HG03280 (cell line): Measurements from ENCODE around the gene CTAG2.
"Not testable (repeated sequence)": the region's sequence is repeated elsewhere in the genome, so short reads cannot be mapped to it uniquely, and the experiment has no call there.

Source experiments
- ATAC-seq: cut with Tn5 transposase; IDR thresholded peaks from one replicate; pipeline ENCODE4 v1.9.1; 2021; ENCODE audit warnings: mild to moderate bottlenecking, moderate library complexity; ENCODE audit not compliant: unreplicated experiment

The CTAG2 gene

DNA sequence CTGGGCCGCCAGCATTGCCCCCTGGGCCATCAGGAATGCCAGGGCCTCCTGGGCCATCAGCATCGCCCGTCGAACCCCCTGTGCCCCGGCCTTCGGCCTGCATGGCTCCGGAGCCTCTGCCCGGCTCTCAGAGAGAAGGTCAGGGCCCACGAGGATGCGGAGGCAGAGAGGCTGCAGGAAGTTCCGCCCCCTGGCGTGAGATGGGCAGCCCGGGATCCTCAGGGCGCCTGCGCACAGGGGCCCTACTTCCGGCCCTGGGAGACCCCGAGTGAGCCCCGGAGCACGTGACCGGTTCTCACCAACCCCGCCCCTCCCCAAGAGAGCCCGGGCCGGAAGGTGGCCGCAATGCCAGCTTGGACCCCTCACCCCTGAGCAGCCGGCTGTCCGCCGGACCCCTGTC is at the start of gene CTAG2:
Gene CTAG2 (minus strand): TSS at position 167 of the 400 bp plus-strand sequence. CDS start 64 bp downstream, at position 103.
- not testable (repeated sequence) for ATAC-seq

DNA sequence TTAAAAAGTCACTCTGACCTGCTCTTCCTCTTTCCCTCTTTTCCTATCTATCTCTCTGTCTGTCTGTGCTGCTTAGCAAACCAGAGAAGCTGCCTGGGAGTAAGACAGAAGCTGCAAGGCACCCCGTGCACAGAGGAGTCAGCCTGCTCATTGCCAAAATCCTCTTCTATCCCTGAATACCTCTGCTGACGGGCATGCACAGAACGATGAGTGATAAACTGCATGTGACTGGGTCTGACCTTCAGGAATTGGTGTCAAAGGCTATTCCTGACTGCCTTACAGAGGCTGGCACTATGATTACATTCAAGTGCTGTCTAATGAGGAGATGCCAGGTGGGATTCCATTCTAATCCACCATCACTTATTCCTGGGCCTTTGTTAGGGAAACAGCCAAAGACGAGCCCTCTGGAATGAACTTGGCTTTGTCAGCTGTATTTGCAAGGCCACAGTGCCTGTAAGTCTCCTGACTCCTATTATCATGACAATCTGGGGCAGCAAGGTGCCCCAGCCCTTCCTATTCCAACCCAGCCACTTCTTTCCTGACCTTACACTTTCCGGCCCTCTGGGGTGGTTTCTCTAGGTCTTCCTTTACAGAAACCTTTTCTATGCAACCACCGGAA is 45.4 kb upstream of the CTAG2 start:
- no peak for ATAC-seq

DNA sequence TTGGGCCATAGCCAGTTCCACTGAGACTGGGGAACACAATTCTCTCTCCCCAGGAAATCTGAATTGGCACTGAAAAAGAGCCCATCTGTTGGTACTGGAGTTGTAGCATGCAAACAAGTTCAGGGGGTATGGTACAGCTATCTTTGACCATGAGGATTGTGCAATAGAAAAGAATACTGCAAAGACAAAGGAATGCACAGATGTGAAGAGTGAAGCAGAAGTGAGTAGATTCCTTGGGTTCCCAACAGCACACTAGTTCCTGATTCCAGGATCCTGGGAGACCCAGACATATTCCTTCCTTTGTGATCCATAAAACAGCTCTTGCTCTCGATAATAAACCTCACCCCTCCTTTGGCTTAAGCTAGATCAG is 43.3 kb upstream of the CTAG2 start:
- ATAC-seq, result no peak

DNA sequence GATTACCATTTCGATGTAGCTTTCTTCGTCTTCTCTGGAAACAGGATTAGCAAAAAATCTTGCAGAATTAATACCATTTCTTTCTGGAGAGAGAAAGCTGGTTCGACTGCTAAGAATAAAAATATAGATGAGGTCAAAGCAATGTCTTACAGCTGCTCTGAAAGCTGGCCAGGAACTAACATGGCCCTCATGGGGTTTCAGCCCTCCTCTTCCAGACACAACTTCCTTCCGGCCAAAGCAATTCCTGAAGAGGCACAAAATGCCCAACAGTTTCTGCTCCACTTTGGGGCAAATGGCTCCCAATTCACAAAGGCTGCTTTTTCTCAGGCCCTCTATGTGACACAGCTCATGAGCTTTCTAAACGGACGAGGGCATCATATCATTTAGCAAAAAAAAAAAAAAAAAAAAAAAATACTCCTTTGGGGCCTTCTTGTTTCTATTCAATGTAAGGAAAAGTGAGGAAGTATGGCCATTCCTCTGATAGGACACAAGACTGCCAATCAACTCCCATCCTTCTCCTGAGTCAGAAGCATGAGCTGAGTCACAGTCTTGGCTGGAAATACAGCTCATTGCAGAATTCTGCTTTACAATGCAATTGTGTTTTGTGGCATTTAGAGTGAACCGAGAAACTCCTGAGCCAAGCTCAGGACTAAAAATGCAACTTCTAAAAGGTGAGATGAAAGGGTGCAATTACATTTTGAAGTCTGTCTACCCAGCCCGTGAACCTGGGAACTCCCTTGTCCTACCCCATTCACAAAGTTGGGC is 42.7 kb upstream of the CTAG2 start:
- no peak for ATAC-seq

DNA sequence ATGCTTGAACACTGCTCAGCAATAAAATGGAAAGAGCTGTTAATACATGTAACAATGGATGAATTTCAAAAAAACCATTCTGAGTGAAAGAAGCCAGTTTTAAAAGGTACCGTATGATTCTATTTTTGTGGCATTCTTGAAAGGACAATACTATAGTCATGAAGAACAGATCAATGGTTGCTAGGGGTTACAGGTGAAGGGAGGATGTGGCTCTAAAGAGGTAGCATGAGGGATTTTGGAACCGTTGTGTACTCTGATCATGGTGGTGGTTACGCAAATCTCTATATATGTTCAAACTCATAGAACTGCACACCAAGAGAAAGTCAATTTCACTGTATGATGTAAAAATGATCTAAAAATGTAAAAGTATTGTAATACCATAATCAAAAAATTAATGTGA is 40.0 kb upstream of the CTAG2 start:
- ATAC-seq, result no peak

DNA sequence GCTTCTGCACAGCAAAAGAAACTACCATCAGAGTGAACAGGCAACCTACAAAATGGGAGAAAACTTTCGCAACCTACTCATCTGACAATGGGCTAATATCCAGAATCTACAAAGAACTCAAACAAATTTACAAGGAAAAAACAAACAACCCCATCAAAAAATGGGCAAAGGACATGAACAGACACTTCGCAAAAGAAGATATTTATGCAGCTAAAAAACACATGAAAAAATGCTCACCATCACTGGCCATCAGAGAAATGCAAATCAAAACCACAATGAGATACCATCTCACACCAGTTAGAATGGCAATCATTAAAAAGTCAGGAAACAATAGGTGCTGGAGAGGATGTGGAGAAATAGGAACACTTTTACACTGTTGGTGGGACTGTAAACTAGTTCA is 37.1 kb upstream of the CTAG2 start:
- not testable (repeated sequence) for ATAC-seq

DNA sequence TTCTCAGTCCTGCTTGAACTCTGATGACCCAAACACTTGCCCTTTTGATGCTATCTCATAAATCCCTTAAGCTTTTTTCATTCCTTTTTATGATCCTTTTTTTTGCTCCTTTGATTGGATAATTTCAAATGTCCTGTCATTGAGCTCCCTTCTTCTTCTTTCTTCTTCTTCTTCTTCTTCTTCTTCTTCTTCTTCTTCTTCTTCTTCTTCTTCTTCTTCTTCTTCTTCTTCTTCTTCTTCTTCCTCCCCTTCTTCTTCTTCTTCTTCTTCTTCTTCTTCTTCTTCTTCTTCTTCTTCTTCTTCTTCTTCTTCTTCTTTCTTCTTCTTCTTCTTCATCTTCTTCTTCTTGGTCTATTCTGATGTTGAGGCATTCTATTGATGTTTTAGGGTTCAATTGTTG is 18.7 kb upstream of the CTAG2 start:
- not testable (repeated sequence) for ATAC-seq

DNA sequence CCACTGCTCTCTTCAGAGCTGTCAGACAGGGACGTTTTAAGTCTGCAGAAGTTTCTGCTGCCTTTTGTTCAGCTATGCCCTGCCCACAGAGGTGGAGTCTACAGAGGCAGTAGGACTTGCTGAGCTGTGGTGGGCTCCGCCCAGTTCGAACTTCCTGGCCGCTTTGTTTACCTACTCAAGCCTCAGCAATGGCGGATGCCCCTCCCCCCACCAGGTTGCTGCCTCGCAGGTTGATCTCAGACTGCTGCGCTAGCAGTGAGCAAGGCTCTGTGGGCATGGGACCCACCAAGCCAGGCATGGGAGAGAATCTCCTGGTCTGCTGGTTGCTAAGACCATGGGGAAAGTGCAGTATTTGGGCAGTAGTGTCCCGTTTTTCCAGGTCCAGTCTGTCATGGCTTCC is 17.5 kb upstream of the CTAG2 start:
- ATAC-seq, result not testable (repeated sequence)

DNA sequence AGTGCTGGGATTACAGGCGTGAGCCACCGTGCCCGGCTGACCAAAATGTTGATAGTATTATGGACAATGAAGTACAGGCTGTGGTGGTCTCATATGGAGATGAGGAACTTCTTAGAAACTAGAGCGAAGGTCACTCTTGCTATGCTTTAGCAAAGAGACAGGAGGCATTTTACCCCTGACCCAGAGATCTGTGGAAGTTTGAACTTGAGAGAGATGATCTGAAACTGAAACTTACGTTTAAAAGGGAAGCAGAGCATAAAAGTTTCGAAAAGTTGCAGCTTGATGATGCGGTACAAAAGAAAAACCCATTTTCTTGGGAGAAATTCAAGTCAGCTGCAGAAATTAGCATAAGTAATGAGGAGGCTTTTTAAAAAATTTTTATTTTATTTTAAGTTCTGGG is 8.5 kb upstream of the CTAG2 start:
- no peak for ATAC-seq

DNA sequence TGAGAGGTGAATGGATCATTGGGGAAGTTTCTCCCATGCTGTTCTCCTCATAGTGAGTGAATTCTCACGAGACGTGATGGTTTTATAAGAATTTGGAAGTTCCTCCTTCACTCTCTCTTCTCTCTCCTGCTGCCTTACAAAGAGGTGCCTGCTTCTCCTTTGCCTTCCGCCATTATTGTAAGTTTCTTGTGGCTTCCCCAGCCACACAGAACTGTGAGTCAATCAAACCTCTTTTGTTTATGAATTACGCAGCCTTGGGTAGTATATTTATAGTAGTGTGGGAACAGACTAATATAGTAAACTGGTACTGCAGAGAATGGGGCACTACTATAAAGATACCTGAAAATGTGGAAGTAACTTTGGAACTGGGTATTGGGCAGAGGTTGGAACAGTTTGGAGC is 7.8 kb upstream of the CTAG2 start:
- ATAC-seq, result no peak

DNA sequence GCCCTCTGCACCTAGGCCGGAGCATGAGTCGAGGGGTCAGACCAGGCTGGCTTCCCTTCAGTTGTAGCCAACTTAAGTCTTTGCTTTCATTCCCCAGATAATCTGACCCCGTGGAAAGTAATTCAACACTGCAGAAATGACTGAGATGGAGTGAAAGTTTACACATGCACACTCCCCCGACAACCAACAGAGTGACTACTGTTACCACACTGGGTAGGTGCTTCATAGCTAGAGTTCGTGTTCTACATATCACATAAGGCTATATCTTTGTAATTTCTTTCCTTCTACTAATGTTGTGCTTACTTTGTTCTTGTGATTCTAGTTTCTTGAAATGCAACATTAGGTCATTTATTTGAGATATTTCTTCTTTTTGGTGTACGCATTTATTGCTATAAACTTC is 7.2 kb upstream of the CTAG2 start:
- no peak for ATAC-seq

DNA sequence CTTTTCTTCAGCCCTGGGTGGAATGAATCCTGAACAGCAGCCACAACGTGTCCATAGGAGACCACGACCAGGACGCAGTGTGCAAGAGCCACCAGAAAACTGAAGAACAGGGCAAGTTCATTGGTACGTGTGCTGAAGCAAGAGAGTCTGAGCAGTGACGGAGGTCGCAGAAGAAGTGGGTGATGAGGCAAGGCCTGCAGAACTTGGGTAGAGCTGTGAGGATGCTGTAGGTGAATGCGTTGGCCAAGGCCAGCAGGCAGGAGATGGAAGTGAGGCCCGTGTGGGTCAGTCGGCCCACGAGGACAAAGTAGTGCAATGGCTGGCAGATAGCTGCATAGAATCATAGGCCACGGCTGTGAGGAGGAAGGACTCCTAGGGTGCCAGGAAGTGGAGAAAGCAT is 5.6 kb upstream of the CTAG2 start:
- no peak for ATAC-seq

DNA sequence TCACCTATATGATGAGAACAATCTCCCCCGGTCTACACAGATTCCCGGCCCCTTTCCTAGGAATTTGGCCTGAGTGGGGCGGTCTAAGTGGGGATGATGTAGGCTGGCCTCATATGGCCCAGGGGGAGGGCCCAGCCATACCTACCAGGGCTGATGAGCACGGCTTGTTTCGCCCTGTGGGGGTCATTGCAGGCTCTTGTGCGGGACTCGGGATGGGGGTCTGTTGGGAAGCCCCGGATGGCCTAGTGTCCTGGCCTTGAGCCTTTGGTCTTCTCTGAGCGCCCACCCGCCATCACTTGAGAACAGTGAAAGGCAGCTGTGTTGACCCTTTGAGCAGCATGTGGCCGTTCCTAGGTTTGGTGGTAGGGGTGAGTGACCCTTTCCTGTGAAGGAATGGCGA is 4.8 kb upstream of the CTAG2 start:
- no peak for ATAC-seq

DNA sequence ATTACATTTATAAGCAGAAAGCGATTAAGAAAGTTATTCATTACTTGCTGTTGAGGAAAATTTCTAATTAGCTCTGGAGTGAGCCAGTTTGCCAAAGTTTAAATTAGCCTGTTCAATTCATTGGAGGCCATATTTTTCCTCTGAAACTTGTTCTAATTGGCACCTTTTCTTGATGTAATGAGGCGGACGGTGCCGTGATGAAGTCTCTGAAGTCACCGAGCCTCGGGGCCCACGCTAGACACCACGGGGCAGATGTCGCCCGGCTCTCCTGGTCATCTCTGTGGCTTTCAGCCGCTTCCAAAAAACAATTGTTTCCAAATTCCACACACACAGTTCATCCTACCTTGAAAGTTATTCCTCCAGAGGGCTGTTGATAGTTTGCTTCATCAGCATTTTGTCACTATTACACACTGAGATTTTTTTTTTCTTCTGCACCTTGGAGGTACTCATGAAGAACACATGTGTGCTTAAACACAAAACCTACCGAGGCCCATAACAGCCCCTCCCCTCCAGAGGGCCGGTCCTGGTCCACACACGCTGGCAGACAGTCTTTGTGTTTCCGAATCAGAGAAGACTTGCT is 3.9 kb upstream of the CTAG2 start:
- ATAC-seq, result no peak

DNA sequence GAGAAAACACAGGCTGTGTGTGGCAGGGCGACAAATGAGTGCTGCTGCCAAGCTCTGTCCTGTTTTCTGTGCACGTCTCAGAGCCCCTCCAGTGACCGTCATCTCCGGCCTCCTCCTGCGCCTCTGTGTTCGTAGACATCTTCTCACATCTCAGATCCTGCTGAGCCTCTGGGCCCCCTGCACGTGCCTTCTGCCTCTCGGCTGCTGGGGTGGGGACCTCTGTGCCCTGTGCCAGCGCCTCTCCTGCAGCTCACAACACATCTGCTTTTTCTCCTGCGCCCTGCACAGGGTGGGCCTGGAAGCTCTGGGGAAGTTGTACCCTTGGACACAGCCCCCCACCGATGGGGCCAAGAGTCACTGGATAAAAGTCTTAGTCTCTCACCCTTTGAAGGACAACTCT is 2.4 kb upstream of the CTAG2 start:
- no peak for ATAC-seq

DNA sequence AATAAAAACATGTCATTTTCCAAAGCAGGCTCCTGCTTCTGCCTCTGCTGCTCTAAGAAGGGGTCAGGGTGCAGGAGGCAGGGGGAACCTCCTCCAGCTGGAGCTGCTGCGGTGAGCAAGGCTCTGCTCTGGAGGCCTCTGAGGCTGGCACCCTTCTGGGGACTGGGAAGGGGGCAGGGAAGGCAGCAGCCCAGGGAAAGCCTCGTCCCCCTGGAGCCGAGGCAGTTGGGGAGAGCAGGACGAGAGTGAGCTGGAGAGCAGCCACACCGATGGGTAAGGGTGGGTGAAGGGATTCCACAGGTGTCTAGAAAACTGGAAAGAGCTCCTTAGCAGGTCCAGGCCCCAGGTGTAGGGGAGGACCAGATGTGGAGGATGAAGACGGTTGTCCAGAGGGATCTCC is 2.0 kb upstream of the CTAG2 start:
- ATAC-seq, result no peak

DNA sequence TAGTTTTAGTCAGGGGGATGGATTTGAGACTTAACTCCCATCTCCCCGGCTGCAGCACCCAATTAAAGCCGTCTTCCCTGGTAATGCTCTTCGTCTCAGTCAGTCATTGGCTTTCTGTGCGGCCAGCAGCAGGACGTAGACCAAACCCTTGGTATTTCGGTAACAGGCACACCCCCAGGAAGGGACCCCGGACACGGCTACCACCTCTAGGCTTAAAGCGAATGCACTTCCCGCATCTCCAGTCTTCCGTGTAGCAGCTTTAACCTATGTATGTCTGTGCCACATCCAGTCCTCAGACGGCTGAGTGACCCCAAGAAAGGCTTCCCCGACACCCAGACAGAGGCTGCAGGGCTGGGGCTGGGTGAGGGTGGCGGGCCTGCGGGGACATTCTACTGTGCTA is 1.5 kb upstream of the CTAG2 start:
- no peak for ATAC-seq

DNA sequence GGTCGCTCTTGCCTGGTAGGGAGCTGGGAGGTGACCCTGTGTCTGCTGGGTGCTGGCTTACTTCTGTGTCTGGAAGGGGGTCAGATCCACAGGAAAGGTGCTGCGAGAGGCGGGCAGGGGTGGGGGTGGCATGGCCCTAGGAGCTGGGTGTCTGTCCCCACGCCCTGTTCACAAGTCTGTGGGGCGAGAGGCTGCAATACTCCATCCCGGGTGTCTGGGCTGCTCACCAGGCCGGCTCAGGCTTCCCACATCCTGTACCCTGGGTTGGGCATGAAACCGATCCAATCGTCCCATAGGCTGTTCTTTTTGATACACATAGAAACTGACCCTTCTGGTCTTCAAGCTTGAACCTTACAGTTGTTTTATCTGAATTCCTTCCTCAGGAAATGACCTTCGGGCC is 993 bp upstream of the CTAG2 start:
- no peak for ATAC-seq

DNA sequence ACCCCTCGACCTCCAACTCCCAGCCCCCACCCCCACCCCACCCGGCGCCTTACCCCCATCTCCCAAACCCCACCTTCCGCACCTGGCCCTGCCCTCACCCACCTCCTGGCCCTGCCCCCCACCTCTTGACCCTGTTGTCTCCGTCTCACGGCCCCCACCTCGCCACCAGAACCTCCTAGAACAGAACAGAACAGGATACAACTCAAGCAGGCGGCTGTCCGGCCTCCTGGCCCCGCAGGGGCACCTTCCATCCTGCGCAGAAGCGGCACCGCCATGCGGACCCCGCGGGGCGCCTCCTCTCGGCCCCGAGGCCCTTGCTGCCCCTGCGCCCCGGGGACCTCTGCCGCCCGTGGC is 354 bp downstream of the CTAG2 start:
- ATAC-seq, result no peak

DNA sequence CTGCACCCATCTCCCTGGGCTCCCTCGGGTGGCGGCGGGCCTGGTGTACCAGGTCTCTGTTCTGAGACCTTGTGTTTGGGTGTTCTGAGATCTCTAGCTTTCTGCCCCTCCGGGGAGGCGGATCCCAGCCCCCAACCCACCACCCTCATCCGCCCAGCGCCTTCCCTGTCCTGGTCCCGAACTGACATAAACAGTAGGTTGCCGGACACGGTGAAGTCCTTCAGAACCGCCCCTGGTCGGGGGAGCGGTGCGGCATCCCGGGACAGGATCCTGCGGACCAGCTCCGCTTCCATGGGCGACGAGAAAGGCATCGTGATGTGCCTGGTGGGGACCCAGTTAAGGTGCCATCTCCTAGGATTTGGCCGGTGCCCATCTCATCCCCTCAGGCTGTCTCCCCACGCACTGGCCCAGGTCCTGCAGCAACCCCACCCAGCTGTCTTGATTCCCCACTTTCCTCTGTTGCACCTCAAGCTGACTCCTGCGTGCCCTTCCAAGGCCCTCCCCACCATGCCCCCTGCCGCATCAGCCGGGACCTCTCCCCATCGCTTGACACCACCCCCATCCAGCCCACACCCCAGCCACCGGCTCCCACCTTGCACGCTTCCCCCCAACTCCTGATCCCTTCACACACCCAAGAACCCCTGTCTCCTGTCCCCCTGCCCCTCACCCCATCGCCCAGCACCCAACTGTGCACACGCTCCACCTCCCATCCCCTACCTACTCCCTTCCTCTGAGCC is 900 bp downstream of the CTAG2 start:
- ATAC-seq, result no peak

DNA sequence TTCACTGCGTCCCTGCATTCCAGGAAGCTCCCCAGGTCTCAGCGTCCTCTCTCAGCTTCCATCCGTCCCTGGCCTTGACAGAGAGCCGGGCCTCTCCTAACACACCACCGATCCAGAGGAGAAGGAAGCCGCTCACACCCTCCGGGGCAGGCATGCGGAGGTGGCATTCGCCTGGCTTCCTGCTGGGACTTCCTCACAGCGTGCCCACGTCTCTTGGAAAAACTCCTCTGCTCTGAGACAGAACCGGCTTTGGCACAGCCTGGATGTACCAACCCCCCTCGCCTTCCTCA is 3.2 kb downstream of the CTAG2 start:
- no peak for ATAC-seq
